ENCODE data around the gene DUS1L.

Gene DUS1L

GRCh38 chr17:82087961-82088837 is 22.6 kb upstream of the DUS1L start:
- TF ChIP-seq CTCF (IDR thresholded peaks at IDR 0.05; ENCODE audit: low read depth, low read length, missing control alignments): no peak
- no peak for DNase-seq (ENCODE audit: low read depth)
- H3K4me3 ChIP-seq (ENCODE audit: low read depth, low read length): no peak overlapping the region

- DNase-seq (ENCODE audit: low read depth): no peak
- no peak overlapping the region for H3K4me3 ChIP-seq (ENCODE audit: low read depth, low read length)
- no peak for TF ChIP-seq CTCF (IDR thresholded peaks at IDR 0.05; ENCODE audit: low read depth, low read length, missing control alignments)
Observed at GRCh38 chr17:82086941-82087906, 21.6 kb upstream of the DUS1L start.

GRCh38 chr17:82085931-82086764 is 20.5 kb upstream of the DUS1L start:
- TF ChIP-seq CTCF (IDR thresholded peaks at IDR 0.05; ENCODE audit: low read depth, low read length, missing control alignments): no peak
- DNase-seq (ENCODE audit: low read depth): no peak
- no peak overlapping the region for H3K4me3 ChIP-seq (ENCODE audit: low read depth, low read length)

- no peak for TF ChIP-seq CTCF (IDR thresholded peaks at IDR 0.05; ENCODE audit: low read depth, low read length, missing control alignments)
- no peak overlapping the region for H3K4me3 ChIP-seq (ENCODE audit: low read depth, low read length)
- DNase-seq (ENCODE audit: low read depth): no peak
Observed at GRCh38 chr17:82085031-82085861, 19.6 kb upstream of the DUS1L start.

GRCh38 chr17:82084373-82085030 is 18.9 kb upstream of the DUS1L start:
- DNase-seq (ENCODE audit: low read depth): no peak
- no peak overlapping the region for H3K4me3 ChIP-seq (ENCODE audit: low read depth, low read length)
- TF ChIP-seq CTCF (IDR thresholded peaks at IDR 0.05; ENCODE audit: low read depth, low read length, missing control alignments): no peak
